HepG2 (cell line): ENCODE results near the gene TP53TG5.

ENCODE experiments used
- HDAC6 ChIP-seq: fragments of 200-600 bp; sonication (generic); IDR thresholded peaks from 2 replicates; pipeline ENCODE4 v1.7.0; 2017; ENCODE audit warnings: mild to moderate bottlenecking, antibody characterized with exemption, low read length, low read depth
- MXI1 ChIP-seq: IDR thresholded peaks from 3 replicates; pipeline ENCODE4 v1.6.1; 2012; ENCODE audit warnings: low read depth, low read length, inconsistent platforms, borderline replicate concordance
- ZNF891 ChIP-seq: sonication (generic); formaldehyde crosslinking; IDR thresholded peaks from 2 replicates; pipeline ENCODE4 v1.5.0; 2020; ENCODE audit warnings: mild to moderate bottlenecking, missing genetic modification reagents
- TF ChIP-seq, protein P1 (sequence below): sonication (generic); formaldehyde crosslinking; IDR thresholded peaks from 2 replicates; pipeline ENCODE4 v1.5.0; 2020; ENCODE audit warnings: mild to moderate bottlenecking, missing genetic modification reagents, moderate library complexity
- TF ChIP-seq, protein P2 (sequence below): IDR thresholded peaks from 2 replicates; pipeline ENCODE4 v1.6.1; 2012; ENCODE audit warnings: low read length, improper control_type of control experiment

DNA sequence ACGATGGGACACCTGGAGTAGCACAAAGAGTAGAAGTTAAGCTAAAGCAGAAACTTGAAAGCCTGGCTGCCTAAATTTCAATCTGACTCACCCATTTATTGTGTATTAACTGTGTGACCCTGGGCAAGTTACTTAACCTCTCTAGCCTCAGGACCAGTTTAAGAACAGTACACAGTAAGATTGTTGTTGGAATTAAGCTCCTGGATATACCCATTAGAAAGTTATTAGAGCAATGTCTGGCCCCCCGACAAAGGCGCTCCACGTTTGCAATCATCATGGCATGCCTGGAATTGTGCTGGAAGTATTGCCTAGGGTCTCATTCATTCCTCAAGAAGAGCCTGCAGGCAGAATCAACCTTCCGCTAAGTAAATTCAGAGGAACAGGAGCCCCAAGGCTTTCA, 31.3 kb downstream of the TP53TG5 start:
- TF ChIP-seq ZNF891 (CRISPR knock-in tag) = no peak
- TF ChIP-seq, protein P1, sequence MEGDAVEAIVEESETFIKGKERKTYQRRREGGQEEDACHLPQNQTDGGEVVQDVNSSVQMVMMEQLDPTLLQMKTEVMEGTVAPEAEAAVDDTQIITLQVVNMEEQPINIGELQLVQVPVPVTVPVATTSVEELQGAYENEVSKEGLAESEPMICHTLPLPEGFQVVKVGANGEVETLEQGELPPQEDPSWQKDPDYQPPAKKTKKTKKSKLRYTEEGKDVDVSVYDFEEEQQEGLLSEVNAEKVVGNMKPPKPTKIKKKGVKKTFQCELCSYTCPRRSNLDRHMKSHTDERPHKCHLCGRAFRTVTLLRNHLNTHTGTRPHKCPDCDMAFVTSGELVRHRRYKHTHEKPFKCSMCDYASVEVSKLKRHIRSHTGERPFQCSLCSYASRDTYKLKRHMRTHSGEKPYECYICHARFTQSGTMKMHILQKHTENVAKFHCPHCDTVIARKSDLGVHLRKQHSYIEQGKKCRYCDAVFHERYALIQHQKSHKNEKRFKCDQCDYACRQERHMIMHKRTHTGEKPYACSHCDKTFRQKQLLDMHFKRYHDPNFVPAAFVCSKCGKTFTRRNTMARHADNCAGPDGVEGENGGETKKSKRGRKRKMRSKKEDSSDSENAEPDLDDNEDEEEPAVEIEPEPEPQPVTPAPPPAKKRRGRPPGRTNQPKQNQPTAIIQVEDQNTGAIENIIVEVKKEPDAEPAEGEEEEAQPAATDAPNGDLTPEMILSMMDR (CRISPR knock-in tag) = no peak
- TF ChIP-seq MXI1 = no peak
- TF ChIP-seq, protein P2, sequence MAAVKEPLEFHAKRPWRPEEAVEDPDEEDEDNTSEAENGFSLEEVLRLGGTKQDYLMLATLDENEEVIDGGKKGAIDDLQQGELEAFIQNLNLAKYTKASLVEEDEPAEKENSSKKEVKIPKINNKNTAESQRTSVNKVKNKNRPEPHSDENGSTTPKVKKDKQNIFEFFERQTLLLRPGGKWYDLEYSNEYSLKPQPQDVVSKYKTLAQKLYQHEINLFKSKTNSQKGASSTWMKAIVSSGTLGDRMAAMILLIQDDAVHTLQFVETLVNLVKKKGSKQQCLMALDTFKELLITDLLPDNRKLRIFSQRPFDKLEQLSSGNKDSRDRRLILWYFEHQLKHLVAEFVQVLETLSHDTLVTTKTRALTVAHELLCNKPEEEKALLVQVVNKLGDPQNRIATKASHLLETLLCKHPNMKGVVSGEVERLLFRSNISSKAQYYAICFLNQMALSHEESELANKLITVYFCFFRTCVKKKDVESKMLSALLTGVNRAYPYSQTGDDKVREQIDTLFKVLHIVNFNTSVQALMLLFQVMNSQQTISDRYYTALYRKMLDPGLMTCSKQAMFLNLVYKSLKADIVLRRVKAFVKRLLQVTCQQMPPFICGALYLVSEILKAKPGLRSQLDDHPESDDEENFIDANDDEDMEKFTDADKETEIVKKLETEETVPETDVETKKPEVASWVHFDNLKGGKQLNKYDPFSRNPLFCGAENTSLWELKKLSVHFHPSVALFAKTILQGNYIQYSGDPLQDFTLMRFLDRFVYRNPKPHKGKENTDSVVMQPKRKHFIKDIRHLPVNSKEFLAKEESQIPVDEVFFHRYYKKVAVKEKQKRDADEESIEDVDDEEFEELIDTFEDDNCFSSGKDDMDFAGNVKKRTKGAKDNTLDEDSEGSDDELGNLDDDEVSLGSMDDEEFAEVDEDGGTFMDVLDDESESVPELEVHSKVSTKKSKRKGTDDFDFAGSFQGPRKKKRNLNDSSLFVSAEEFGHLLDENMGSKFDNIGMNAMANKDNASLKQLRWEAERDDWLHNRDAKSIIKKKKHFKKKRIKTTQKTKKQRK = no peak
- TF ChIP-seq HDAC6 = no peak
